Kidney (tissue), 14 donors: Measurements from ENCODE around the gene TBCD. TPM values are rescaled to one million over a fixed set of nuclear protein-coding genes. Genes with fewer than 3 reads are reported as not detected.
A peak's percentile ranks its signal among the peaks of the same experiment; 100 is the strongest.

Experiments
- DNase-seq, 5 donors: peaks; one replicate each; pipeline ENCODE4 v3.0.0-alpha.2; 2013 to 2020
- FAIRE-seq: peaks from 2 replicates; lab custom pipeline; 2012; peaks lifted over from hg19 to GRCh38; lab: Jason Lieb, UNC
- H3K27ac ChIP-seq, 2 donors: one replicate each; pipeline ENCODE4 v1.7.0; 2013; ENCODE audit warnings: low read depth in 2 of 2, low read length in 2 of 2, inconsistent platforms in 1 of 2
- H3K27me3 ChIP-seq: one replicate; pipeline ENCODE4 v1.7.1; 2013; ENCODE audit warnings: low read length, inconsistent platforms; ENCODE audit not compliant: control insufficient read depth, insufficient read depth
- H3K36me3 ChIP-seq, 3 donors: one replicate each; pipeline versions ENCODE4 v1.7.0 to v1.7.1; 2013; ENCODE audit warnings: low read length in 3 of 3, control low read depth in 1 of 3, inconsistent platforms in 1 of 3; ENCODE audit not compliant: insufficient read depth in 3 of 3, control insufficient read depth in 2 of 3
- H3K4me1 ChIP-seq, 3 donors: one replicate each; pipeline versions ENCODE4 v1.7.0 to v1.7.1; 2013; ENCODE audit warnings: low read length in 3 of 3, inconsistent platforms in 1 of 3, low read depth in 1 of 3; ENCODE audit not compliant: control insufficient read depth in 2 of 3, insufficient read depth in 2 of 3
- H3K4me3 ChIP-seq, 3 donors: one replicate each; pipeline versions ENCODE4 v1.7.0 to v1.8.1; 2013; ENCODE audit warnings: low read length in 3 of 3, control low read depth in 1 of 3, inconsistent platforms in 1 of 3
- H3K9ac ChIP-seq, 3 donors: one replicate each; pipeline versions ENCODE4 v1.7.0 to v1.7.1; 2013; ENCODE audit warnings: low read length in 3 of 3, control low read depth in 1 of 3, inconsistent platforms in 1 of 3
- H3K9me3 ChIP-seq, 3 donors: one replicate each; pipeline versions ENCODE4 v1.7.0 to v1.7.1; 2013; ENCODE audit warnings: low read length in 3 of 3, control low read depth in 1 of 3, inconsistent platforms in 1 of 3; ENCODE audit not compliant: control insufficient read depth in 2 of 3, insufficient read depth in 1 of 3
- CTCF ChIP-seq: IDR thresholded peaks from 3 replicates; pipeline ENCODE4 v1.5.1; 2012; ENCODE audit warnings: mild to moderate bottlenecking, moderate library complexity, borderline replicate concordance; ENCODE audit not compliant: insufficient read depth; ENCODE audit errors: extremely low read depth
- intact Hi-C: fragments of 100-400 bp; cut with DNase I; formaldehyde crosslinking; loops from one replicate; pipeline ENCODE4 v1.11.1; 2022
- polyA plus RNA-seq: library from polyadenylated mRNA; stranded (reverse); fragments of 350-450 nt; fragmentation: Illumina TruSeq; extraction: RNeasy Lipid Tissue Mini Kit (QIAGEN cat#74804); gene quantifications from one replicate; pipeline ENCODE4 v1.2.3, GENCODE V29; 2014; ENCODE audit warnings: low read depth, low replicate concordance; ENCODE audit not compliant: insufficient read depth
- total RNA-seq: library from RNA; stranded (reverse); fragmentation: NEBNext Ultra II Directional; extraction: Animal tissue kit (Norgen Biotek cat#: 25700); gene quantifications from one replicate; pipeline ENCODE4 v1.2.1, GENCODE V29; 2021
- donor health status: control.
- donor health status: control.
- donor health status: control.
- donor health status: control.
- donor health status: control.
- donor health status: DM: yes; HTN: yes; CAD: no.
- donor health status: Normal renal cell carcinoma (clear cell type).

TBCD gene
- total and polyA plus RNA-seq, 2 donors from 2014 or later = 72.8 to 78.7 TPM

- DNase-seq (peak in 1 of 5 donors; percentile 61), FAIRE-seq (no peak)
Observed at GRCh38 chr17:82705756-82706155, 46.1 kb upstream of the TBCD start.

GRCh38 chr17:82709024-82709675, 42.7 kb upstream of the TBCD start:
- FAIRE-seq (no peak), DNase-seq (peak in 1 of 5 donors; percentile 51)
- H3K4me1 ChIP-seq = no peaks in the 10 kb centered on the region
- H3K4me3 ChIP-seq = no peak overlapping the region
- H3K9ac ChIP-seq = no peak overlapping the region
- no peaks in the 10 kb centered on the region for H3K36me3 ChIP-seq
- H3K27me3 ChIP-seq = no peaks in the 10 kb centered on the region
- intact Hi-C loops = no loop called here
- no peaks in the 10 kb centered on the region for H3K9me3 ChIP-seq
- no peak overlapping the region for H3K27ac ChIP-seq
- no peak for TF ChIP-seq CTCF

More at GRCh38 chr17:82705756-82706155, 46.1 kb upstream of the TBCD start:
- Histone ChIP-seq H3K36me3 (no peaks in the 10 kb centered on the region), H3K27me3 (no peaks in the 10 kb centered on the region), H3K4me3 (no peak overlapping the region), H3K4me1 (no peaks in the 10 kb centered on the region), H3K9me3 (no peaks in the 10 kb centered on the region), H3K9ac (no peak overlapping the region), H3K27ac (no peak overlapping the region)
- no peak for TF ChIP-seq CTCF
- intact Hi-C loops = no loop called here

- no peaks in the 10 kb centered on the region for H3K27me3 ChIP-seq
- no peak for TF ChIP-seq CTCF
- FAIRE-seq (no peak), DNase-seq (peak in 1 of 5 donors; percentile 52)
- no peaks in the 10 kb centered on the region for H3K4me1 ChIP-seq
- H3K4me3 ChIP-seq = no peak overlapping the region
- H3K9me3 ChIP-seq = no peaks in the 10 kb centered on the region
- H3K9ac ChIP-seq = no peak overlapping the region
- H3K36me3 ChIP-seq = no peaks in the 10 kb centered on the region
- intact Hi-C loops = no loop called here
- no peak overlapping the region for H3K27ac ChIP-seq
Observed at GRCh38 chr17:82709676-82710498, 42.0 kb upstream of the TBCD start.
